Epithelial cell of proximal tubule (primary cell): ENCODE data around the gene DPP8. TPM values are rescaled to one million over a fixed set of nuclear protein-coding genes. Genes with fewer than 3 reads are reported as not detected.

ENCODE experiments used
- DNase-seq: peaks from one replicate; pipeline ENCODE4 v3.0.0-alpha.2; 2011; ENCODE audit warnings: low read depth
- H3K4me3 ChIP-seq: 2 replicates; pipeline ENCODE4 v1.5.1; 2011; ENCODE audit warnings: low read depth, mild to moderate bottlenecking, low read length
- total RNA-seq: library from RNA; depleted of rRNA; stranded (reverse); fragments of >200 nt; gene quantifications from 2 replicates; pipeline ENCODE4 v1.2.3, GENCODE V29; 2015
- TF ChIP-seq, protein P1 (sequence below): conservative IDR thresholded peaks from 2 replicates; pipeline ENCODE4 v1.5.1; 2012; ENCODE audit warnings: low read depth, mild to moderate bottlenecking, low read length

DPP8 gene
- total RNA-seq, 1 donor from 2014 or later, result 25.7 TPM

DNA sequence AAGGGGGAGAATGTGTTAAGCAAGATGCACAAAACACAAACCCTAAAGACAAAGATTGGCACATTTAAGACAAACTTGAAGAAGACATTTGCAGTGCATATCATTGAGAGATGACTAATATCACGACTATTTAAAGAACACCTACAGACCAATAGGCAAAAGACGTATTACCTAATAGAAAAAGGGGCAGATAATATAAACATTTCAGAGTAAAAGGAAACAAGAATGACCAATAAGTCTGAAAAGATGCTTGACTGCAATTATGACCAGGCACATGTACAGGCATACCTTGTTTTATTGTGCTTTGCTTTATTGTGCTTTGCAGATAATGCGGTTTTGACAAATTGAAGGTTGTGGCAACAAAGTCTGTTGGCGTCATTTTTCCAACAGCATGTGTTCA, 17.7 kb upstream of the DPP8 start:
- DNase-seq, result no peak
- no peak overlapping the region for H3K4me3 ChIP-seq
- TF ChIP-seq, protein P1, sequence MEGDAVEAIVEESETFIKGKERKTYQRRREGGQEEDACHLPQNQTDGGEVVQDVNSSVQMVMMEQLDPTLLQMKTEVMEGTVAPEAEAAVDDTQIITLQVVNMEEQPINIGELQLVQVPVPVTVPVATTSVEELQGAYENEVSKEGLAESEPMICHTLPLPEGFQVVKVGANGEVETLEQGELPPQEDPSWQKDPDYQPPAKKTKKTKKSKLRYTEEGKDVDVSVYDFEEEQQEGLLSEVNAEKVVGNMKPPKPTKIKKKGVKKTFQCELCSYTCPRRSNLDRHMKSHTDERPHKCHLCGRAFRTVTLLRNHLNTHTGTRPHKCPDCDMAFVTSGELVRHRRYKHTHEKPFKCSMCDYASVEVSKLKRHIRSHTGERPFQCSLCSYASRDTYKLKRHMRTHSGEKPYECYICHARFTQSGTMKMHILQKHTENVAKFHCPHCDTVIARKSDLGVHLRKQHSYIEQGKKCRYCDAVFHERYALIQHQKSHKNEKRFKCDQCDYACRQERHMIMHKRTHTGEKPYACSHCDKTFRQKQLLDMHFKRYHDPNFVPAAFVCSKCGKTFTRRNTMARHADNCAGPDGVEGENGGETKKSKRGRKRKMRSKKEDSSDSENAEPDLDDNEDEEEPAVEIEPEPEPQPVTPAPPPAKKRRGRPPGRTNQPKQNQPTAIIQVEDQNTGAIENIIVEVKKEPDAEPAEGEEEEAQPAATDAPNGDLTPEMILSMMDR, result no peak

DNA sequence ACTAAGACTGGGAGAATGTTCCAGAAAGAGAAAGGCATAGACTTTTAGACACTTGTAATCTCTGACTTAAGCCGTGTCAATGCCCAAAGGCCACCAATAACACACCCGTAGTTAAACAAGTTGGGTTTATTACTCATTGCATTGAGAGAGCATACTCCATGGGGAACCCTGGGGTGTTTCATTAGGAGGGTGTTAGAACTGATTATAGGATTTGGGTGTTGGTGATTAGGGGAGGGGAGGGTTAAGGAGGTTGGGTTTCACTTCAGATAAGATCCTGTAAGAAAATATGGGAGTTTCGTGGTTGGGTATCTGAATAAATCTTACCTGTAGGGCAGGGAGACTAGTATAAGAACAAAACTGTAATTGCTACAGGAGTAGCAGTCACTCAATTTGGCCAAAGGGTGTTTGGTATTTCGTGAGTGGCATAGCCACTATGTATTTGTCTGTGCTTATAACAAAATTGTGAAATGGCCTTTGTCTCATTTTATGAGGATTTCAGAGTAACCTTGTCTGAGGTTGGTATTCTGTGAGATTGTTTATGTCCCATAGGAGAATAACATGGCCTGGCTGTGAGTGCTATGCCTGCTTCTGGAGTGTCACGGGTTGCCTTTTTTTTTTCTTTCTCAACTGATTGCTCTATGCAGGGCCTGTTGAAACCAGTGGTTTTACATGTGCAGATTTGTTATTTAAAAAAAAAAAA, 15.7 kb upstream of the DPP8 start:
- DNase-seq, result no peak
- TF ChIP-seq, protein P1, result no peak
- no peak overlapping the region for H3K4me3 ChIP-seq

DNA sequence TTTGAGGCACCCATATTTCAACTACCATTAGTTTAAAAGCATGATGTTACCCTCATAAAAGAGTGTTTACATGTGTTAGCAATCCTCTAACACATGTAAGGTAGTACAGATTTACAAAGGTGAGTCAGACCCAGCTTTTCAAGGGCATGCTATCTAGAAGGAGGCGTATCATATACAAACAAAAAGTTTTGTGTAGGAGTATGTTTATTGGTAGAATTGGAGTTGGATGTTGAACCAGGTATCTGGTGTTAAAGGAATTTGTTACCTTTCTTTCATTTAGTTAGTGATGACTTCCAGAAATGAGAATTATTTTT, 15.2 kb upstream of the DPP8 start:
- DNase-seq, result no peak
- H3K4me3 ChIP-seq, result no peak overlapping the region
- TF ChIP-seq, protein P1, result no peak

DNA sequence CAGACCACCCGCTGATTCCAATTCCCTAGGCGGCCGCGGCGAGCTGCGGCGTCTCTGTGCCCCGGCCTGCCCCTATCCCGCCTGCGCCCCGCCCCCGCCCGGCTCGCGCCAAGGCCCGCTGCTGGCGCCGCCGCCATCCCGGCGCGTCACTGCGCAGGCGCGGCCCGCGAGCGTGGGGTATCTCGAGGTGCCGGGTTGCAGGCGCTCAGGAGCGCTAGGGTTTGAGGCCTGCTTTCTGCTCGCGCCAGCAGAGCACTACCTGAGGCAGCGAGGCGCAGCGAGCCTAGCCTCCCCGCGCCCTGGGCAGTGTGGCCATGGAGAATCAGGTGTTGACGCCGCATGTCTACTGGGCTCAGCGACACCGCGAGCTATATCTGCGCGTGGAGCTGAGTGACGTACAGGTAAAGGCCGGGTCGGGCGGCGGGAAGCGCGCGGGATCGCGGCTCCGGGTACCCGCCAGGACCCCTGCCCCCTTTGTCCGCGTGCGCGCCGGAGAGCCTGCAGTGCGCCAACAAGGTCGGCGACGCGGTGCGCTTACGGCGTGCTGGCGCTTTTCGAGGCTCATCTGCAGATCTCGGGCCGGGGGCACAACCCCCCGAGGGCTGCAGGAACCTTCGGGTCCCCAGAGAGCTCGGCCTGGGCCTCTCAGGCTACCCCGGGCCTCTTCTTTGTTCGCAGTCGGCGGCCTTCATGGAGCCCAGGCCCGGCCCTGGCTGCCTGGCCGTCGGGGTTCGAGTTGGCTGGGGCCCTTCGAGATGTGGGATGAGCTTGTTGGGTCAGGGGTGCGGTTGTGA, 13.0 kb upstream of the DPP8 start, which contains the start of gene HACD3:
TSS of gene HACD3 (plus strand) at position 146 of the 794 bp plus-strand sequence. CDS start at position 315, 169 bp downstream.
- TF ChIP-seq, protein P1, result no peak
- no peak for DNase-seq
- H3K4me3 ChIP-seq, result peak within 1 kb of the TSS; percentile 90

DNA sequence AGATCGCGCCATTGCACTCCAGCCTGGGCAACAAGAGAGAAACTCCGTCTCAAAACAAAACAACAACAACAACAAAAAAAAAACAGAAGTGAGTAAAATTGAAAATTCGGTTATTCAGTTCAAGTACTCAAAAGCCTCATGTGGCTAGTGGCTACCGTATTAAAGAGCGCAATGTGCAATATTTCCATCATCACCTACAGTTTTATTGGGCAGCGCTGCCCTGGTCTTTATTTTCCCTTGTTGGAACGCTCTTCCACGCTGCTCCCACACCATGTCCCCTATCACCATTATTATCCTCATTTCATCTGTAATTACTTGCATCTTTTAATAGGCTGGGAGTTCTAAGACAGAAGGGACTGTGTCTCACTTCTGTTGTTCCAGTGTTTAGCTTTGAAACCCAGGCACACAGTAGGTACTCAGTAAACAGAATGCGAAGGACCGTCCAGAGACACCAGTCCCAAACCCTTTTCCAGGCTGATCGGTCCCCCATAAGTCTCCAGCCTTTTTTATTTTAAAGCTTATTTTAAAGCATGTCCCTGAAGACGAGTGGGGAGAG, 12.4 kb upstream of the DPP8 start:
- DNase-seq, result no peak
- TF ChIP-seq, protein P1, result no peak
- peak overlapping the region; percentile 90 for H3K4me3 ChIP-seq

DNA sequence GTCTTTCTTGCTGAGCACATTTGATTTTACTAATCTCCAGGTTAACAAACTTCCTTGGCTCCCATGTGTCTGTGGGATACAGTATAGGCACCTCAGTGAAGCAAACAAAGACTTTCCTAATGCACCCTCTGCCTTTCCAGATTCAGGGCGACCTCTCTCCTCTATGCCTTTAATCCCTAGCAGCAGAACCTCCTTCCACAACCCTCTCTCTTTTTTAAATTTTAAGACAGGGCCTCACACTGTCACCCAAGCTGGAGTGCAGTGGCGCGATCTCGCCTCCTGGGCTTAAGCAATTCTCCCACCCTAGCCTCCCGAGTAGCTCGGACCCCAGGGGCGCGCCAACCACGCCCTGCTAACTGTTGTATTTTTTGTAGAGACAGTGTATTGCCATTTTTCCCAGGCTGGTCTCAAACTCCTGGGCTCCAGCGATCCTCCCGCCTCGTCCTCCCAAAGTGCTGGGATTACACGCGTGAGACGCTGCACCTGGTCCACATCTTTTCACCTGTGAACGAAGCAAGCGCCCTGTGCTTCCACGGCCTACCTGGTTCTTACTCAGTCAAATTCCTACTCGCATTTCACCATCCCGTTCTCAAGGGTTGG, 11.1 kb upstream of the DPP8 start:
- TF ChIP-seq, protein P1, result no peak

More for the DNA sequence above, 11.1 kb upstream of the DPP8 start:
- H3K4me3 ChIP-seq, result no peak overlapping the region
- DNase-seq, result no peak
